Measurements from ENCODE around the gene TMPRSS2.

Gene TMPRSS2

GRCh38 chr21:41481191-41481590 lies 26.8 kb downstream of the TMPRSS2 start:
- no peak for DNase-seq (ENCODE audit: low read depth)

GRCh38 chr21:41480086-41480690 lies 27.8 kb downstream of the TMPRSS2 start:
- DNase-seq (ENCODE audit: low read depth): no peak

GRCh38 chr21:41479686-41480085 lies 28.3 kb downstream of the TMPRSS2 start:
- no peak for DNase-seq (ENCODE audit: low read depth)

GRCh38 chr21:41478319-41479177 lies 29.4 kb downstream of the TMPRSS2 start:
- DNase-seq (ENCODE audit: low read depth): no peak

GRCh38 chr21:41477641-41478318 lies 30.2 kb downstream of the TMPRSS2 start:
- DNase-seq (ENCODE audit: low read depth): no peak

GRCh38 chr21:41475714-41476420 lies 32.1 kb downstream of the TMPRSS2 start:
- no peak for DNase-seq (ENCODE audit: low read depth)

- DNase-seq (ENCODE audit: low read depth): no peak
Observed at GRCh38 chr21:41472753-41473548, 35.0 kb downstream of the TMPRSS2 start.

GRCh38 chr21:41470054-41470453 lies 37.9 kb downstream of the TMPRSS2 start:
- DNase-seq (ENCODE audit: low read depth): no peak

GRCh38 chr21:41466024-41466820 lies 41.7 kb downstream of the TMPRSS2 start:
- DNase-seq (ENCODE audit: low read depth): no peak

GRCh38 chr21:41465176-41465781 lies 42.7 kb downstream of the TMPRSS2 start:
- DNase-seq (ENCODE audit: low read depth): no peak

- DNase-seq (ENCODE audit: low read depth): peak; percentile 62
Observed at GRCh38 chr21:41460578-41461527, 47.1 kb downstream of the TMPRSS2 start.

- no peak for DNase-seq (ENCODE audit: low read depth)
Observed at GRCh38 chr21:41459884-41460534, 47.9 kb downstream of the TMPRSS2 start.

- no peak for DNase-seq (ENCODE audit: low read depth)
Observed at GRCh38 chr21:41458559-41458958, 49.4 kb downstream of the TMPRSS2 start.

- DNase-seq (ENCODE audit: low read depth): no peak
Observed at GRCh38 chr21:41458121-41458520, 49.8 kb downstream of the TMPRSS2 start.

- no peak for DNase-seq (ENCODE audit: low read depth)
Observed at GRCh38 chr21:41453761-41454160, 54.2 kb downstream of the TMPRSS2 start.

- no peak for DNase-seq (ENCODE audit: low read depth)
Observed at GRCh38 chr21:41453198-41453597, 54.8 kb downstream of the TMPRSS2 start.

- DNase-seq (ENCODE audit: low read depth): no peak
Observed at GRCh38 chr21:41451753-41452676, 55.9 kb downstream of the TMPRSS2 start.

All from fibroblast of the conjunctiva (primary cell).